H9 (cell line): ENCODE measurements around the gene FAF1. TPM values are rescaled to one million over a fixed set of nuclear protein-coding genes. Genes with fewer than 3 reads are reported as not detected.

Experiments
- DNase-seq: peaks from one replicate; pipeline ENCODE4 v3.0.0-alpha.2; 2017
- H2AFZ ChIP-seq: one replicate; pipeline ENCODE4 v1.6.1; 2013; ENCODE audit warnings: mild to moderate bottlenecking, low read length, control low read depth, moderate library complexity
- H2AK5ac ChIP-seq: 2 replicates; pipeline ENCODE4 v1.6.1; 2013; ENCODE audit warnings: low read length, control low read depth, mixed read lengths; ENCODE audit not compliant: insufficient read length
- H2BK120ac ChIP-seq: one replicate; pipeline ENCODE4 v1.6.1; 2013; ENCODE audit warnings: low read depth, mild to moderate bottlenecking, low read length, control low read depth, inconsistent platforms; ENCODE audit not compliant: poor library complexity, severe bottlenecking
- H2BK12ac ChIP-seq: 2 replicates; pipeline ENCODE4 v1.6.1; 2013; ENCODE audit warnings: low read length, control low read depth, mixed read lengths, low read depth; ENCODE audit not compliant: insufficient read length
- H2BK15ac ChIP-seq: 2 replicates; pipeline ENCODE4 v1.6.1; 2013; ENCODE audit warnings: low read depth, low read length, control low read depth
- H2BK20ac ChIP-seq: one replicate; pipeline ENCODE4 v1.6.1; 2013; ENCODE audit warnings: low read depth, mild to moderate bottlenecking, low read length, control low read depth, inconsistent platforms; ENCODE audit not compliant: poor library complexity, severe bottlenecking
- H2BK5ac ChIP-seq: 2 replicates; pipeline ENCODE4 v1.6.1; 2013; ENCODE audit warnings: low read length, control low read depth, mixed read lengths; ENCODE audit not compliant: insufficient read length
- H3K14ac ChIP-seq: 2 replicates; pipeline ENCODE4 v1.6.1; 2013; ENCODE audit warnings: low read length, control low read depth; ENCODE audit not compliant: insufficient read depth
- H3K18ac ChIP-seq: 2 replicates; pipeline ENCODE4 v1.6.1; 2013; ENCODE audit warnings: low read depth, mild to moderate bottlenecking, mixed read lengths, low read length, control low read depth; ENCODE audit not compliant: insufficient read length
- H3K23ac ChIP-seq: 2 replicates; pipeline ENCODE4 v1.6.1; 2013; ENCODE audit warnings: low read length, control low read depth, mixed read lengths, low read depth; ENCODE audit not compliant: insufficient read length
- H3K23me2 ChIP-seq: 2 replicates; pipeline ENCODE4 v1.6.1; 2013; ENCODE audit warnings: low read depth, mild to moderate bottlenecking, mixed read lengths, low read length, control low read depth; ENCODE audit not compliant: insufficient read length, poor library complexity, severe bottlenecking
- H3K27ac ChIP-seq: 2 replicates; pipeline ENCODE4 v1.5.1; 2013; ENCODE audit warnings: low read length, control low read depth, mixed read lengths, low read depth; ENCODE audit not compliant: insufficient read length
- H3K27me3 ChIP-seq: 2 replicates; pipeline ENCODE4 v1.6.1; 2013; ENCODE audit warnings: low read length, control low read depth, inconsistent platforms; ENCODE audit not compliant: insufficient read depth
- H3K4ac ChIP-seq: 2 replicates; pipeline ENCODE4 v1.6.1; 2013; ENCODE audit warnings: low read depth, mild to moderate bottlenecking, control low read depth, inconsistent platforms, low read length, moderate library complexity
- H3K4me1 ChIP-seq: 2 replicates; pipeline ENCODE4 v1.6.1; 2013; ENCODE audit warnings: low read length, control low read depth, inconsistent platforms; ENCODE audit not compliant: insufficient read depth
- H3K4me2 ChIP-seq: 2 replicates; pipeline ENCODE4 v1.6.1; 2013; ENCODE audit warnings: low read length, control low read depth, mixed read lengths; ENCODE audit not compliant: insufficient read length, insufficient read depth
- H3K56ac ChIP-seq: 2 replicates; pipeline ENCODE4 v1.6.1; 2013; ENCODE audit warnings: low read depth, mild to moderate bottlenecking, mixed read lengths, low read length, control low read depth; ENCODE audit not compliant: insufficient read length
- H3K79me1 ChIP-seq: 2 replicates; pipeline ENCODE4 v1.6.1; 2013; ENCODE audit warnings: low read depth, mild to moderate bottlenecking, moderate library complexity, low read length, control low read depth, inconsistent platforms; ENCODE audit not compliant: insufficient read depth, poor library complexity, severe bottlenecking
- H3K79me2 ChIP-seq: 2 replicates; pipeline ENCODE4 v1.6.1; 2013; ENCODE audit warnings: low read length, control low read depth, inconsistent platforms; ENCODE audit not compliant: insufficient read depth
- H3K9ac ChIP-seq: 2 replicates; pipeline ENCODE4 v1.6.1; 2013; ENCODE audit warnings: low read length, control low read depth, mixed read lengths; ENCODE audit not compliant: insufficient read length; ENCODE audit errors: extremely low read depth
- H3K9me3 ChIP-seq: one replicate; pipeline ENCODE4 v1.6.1; 2013; ENCODE audit warnings: low read depth, low read length, inconsistent platforms; ENCODE audit not compliant: control insufficient read depth
- H3T11ph ChIP-seq: one replicate; pipeline ENCODE4 v1.6.1; 2013; ENCODE audit warnings: mild to moderate bottlenecking, low read length, control low read depth, inconsistent platforms
- H4K20me1 ChIP-seq: one replicate; pipeline ENCODE4 v1.6.1; 2013; ENCODE audit not compliant: control insufficient read depth, insufficient read length, insufficient read depth
- H4K5ac ChIP-seq: 2 replicates; pipeline ENCODE4 v1.6.1; 2013; ENCODE audit warnings: low read depth, mild to moderate bottlenecking, mixed read lengths, low read length, control low read depth; ENCODE audit not compliant: insufficient read length
- H4K8ac ChIP-seq: replicated peaks from 2 replicates; pipeline ENCODE4 v1.6.1; 2013; ENCODE audit warnings: low read length, control low read depth, mixed read lengths, low read depth; ENCODE audit not compliant: insufficient read length
- H4K91ac ChIP-seq: 2 replicates; pipeline ENCODE4 v1.6.1; 2013; ENCODE audit warnings: low read depth, mild to moderate bottlenecking, moderate library complexity, mixed read lengths, low read length, control low read depth; ENCODE audit not compliant: insufficient read length
- H3K27ac Mint-ChIP-seq, 3 experiments: 2 replicates in 2 of 3; 3 replicates in 1 of 3; pipeline ENCODE4 v1.8.0; 2020 to 2021; ENCODE audit warnings: mixed read lengths in 3 of 3, mild to moderate bottlenecking in 1 of 3, moderate library complexity in 1 of 3
- H3K27me3 Mint-ChIP-seq: 2 replicates; pipeline ENCODE4 v1.8.0; 2021; ENCODE audit warnings: low read depth, mild to moderate bottlenecking, moderate library complexity, mixed read lengths
- H3K36me3 Mint-ChIP-seq, 3 experiments: 2 replicates in 2 of 3; 3 replicates in 1 of 3; pipeline ENCODE4 v1.8.0; 2020 to 2021; ENCODE audit warnings: low read depth in 3 of 3, mixed read lengths in 3 of 3; ENCODE audit not compliant: insufficient read depth in 1 of 3
- H3K4me1 Mint-ChIP-seq, 2 experiments: 2 replicates each; pipeline ENCODE4 v1.8.0; 2020; ENCODE audit warnings: mixed read lengths in 2 of 2
- H3K4me3 Mint-ChIP-seq, 2 experiments: 2 replicates in 1 of 2; 3 replicates in 1 of 2; pipeline ENCODE4 v1.8.0; 2020 to 2021; ENCODE audit warnings: mild to moderate bottlenecking in 2 of 2, mixed read lengths in 2 of 2, moderate library complexity in 1 of 2
- H3K9me3 Mint-ChIP-seq, 2 experiments: 2 replicates in 1 of 2; 3 replicates in 1 of 2; pipeline ENCODE4 v1.8.0; 2020; ENCODE audit warnings: mild to moderate bottlenecking in 2 of 2, mixed read lengths in 2 of 2, moderate library complexity in 1 of 2
- WGBS: extraction: QIAGEN DNeasy Blood & Tissue Kit; methylation state at CpG from one replicate; pipeline ENCODE4 v1.1.7; 2013; ENCODE audit warnings: missing lambda C conversion rate, low lambda C conversion rate, mixed read lengths; ENCODE audit not compliant: insufficient read length; ENCODE audit errors: extremely low coverage; 5-methylcytosine and 5-hydroxymethylcytosine counted together
- total RNA-seq: library from RNA; stranded (reverse); gene quantifications from 2 replicates; pipeline ENCODE4 v1.2.1, GENCODE V29; 2021
- TF ChIP-seq, protein P1 (sequence below): fragments of 200-600 bp; sonication (generic); conservative IDR thresholded peaks from 3 replicates; pipeline ENCODE4 v1.8.0; 2021; ENCODE audit warnings: antibody characterized with exemption, mild to moderate bottlenecking

The FAF1 gene
- total RNA-seq, 1 experiment from 2014 or later = 60.8 TPM

DNA sequence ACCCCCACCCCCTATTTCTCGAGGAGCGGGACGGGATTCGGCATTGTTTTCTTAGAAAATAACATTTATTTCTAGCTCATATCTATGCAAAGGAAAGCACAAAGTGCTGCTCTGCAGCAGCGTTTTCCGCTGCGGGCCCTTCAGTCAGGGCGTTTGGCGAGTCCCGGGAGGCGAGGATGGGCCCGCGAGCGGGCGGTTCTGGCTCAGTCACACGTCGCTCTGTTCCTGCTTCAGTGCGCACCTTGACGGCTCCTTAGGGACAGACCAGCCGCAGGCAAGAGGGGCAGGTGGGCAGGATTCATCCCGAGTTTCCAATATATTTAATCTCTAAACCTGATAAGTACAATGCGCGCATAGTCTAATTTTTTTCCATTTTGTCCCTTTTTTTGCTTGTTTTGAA, 542.6 kb downstream of the FAF1 start:
- H3K79me1 ChIP-seq = no peaks in the 10 kb centered on the region
- peaks cover 12% of the 10 kb centered on the region for H3K23me2 ChIP-seq
- no peaks in the 10 kb centered on the region for H3K9me3 ChIP-seq
- Mint-ChIP-seq H3K4me1 (peaks cover 27 to 40% of the 10 kb centered on the region in 2 experiments), H3K36me3 (peaks cover 0 to 2% (median 0%) of the 10 kb centered on the region in 3 experiments; a peak in 3 of 7 replicates), H3K27me3 (peaks cover 98% of the 10 kb centered on the region), H3K4me3 (peak overlapping the region; percentile 14 to 85; a peak in 4 of 5 replicates), H3K27ac (no peak overlapping the region), H3K9me3 (peaks cover 9 to 12% of the 10 kb centered on the region in 2 experiments; a peak in 4 of 5 replicates)
- H3K27me3 ChIP-seq = peaks cover 93% of the 10 kb centered on the region
- no peak overlapping the region for H2BK15ac ChIP-seq
- peak; percentile 30 for DNase-seq
- H4K20me1 ChIP-seq = no peaks in the 10 kb centered on the region
- no peak overlapping the region for H3K9ac ChIP-seq
- H3K14ac ChIP-seq = no peak overlapping the region
- no peak overlapping the region for H3K18ac ChIP-seq
- H2BK20ac ChIP-seq = no peak overlapping the region
- TF ChIP-seq, protein P1, sequence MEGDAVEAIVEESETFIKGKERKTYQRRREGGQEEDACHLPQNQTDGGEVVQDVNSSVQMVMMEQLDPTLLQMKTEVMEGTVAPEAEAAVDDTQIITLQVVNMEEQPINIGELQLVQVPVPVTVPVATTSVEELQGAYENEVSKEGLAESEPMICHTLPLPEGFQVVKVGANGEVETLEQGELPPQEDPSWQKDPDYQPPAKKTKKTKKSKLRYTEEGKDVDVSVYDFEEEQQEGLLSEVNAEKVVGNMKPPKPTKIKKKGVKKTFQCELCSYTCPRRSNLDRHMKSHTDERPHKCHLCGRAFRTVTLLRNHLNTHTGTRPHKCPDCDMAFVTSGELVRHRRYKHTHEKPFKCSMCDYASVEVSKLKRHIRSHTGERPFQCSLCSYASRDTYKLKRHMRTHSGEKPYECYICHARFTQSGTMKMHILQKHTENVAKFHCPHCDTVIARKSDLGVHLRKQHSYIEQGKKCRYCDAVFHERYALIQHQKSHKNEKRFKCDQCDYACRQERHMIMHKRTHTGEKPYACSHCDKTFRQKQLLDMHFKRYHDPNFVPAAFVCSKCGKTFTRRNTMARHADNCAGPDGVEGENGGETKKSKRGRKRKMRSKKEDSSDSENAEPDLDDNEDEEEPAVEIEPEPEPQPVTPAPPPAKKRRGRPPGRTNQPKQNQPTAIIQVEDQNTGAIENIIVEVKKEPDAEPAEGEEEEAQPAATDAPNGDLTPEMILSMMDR = no peak
- H3K79me2 ChIP-seq = no peaks in the 10 kb centered on the region
- no peak overlapping the region for H3K27ac ChIP-seq
- H3K4me2 ChIP-seq = peak overlapping the region; percentile 75
- no CpG with 5 or more reads among the region's 23 CpGs for WGBS
- no peak overlapping the region for H2AK5ac ChIP-seq
- H3K4ac ChIP-seq = no peak overlapping the region
- no peak overlapping the region for H4K5ac ChIP-seq
- H3T11ph ChIP-seq = no peak overlapping the region
- no peak overlapping the region for H3K23ac ChIP-seq
- H2BK120ac ChIP-seq = no peak overlapping the region
- no peak overlapping the region for H3K56ac ChIP-seq
- H2BK12ac ChIP-seq = no peak overlapping the region
- no peak overlapping the region for H4K8ac ChIP-seq
- H3K4me1 ChIP-seq = no peaks in the 10 kb centered on the region
- H2AFZ ChIP-seq = no peak overlapping the region
- no peak overlapping the region for H4K91ac ChIP-seq
- H2BK5ac ChIP-seq = no peak overlapping the region
